WTC11 (cell line): ENCODE results near the gene SYNGR2.

Experiments
- ATF3 ChIP-seq: sonication (generic); formaldehyde crosslinking; conservative IDR thresholded peaks from 2 replicates; pipeline ENCODE4 v1.8.1; 2022; ENCODE audit warnings: mild to moderate bottlenecking, missing genetic modification reagents
- CTCF ChIP-seq: fragments of 200-600 bp; IDR thresholded peaks from 2 replicates; pipeline ENCODE4 v1.8.0; 2022; ENCODE audit warnings: antibody characterized with exemption
- FOXJ3 ChIP-seq: sonication (generic); formaldehyde crosslinking; IDR thresholded peaks from 2 replicates; pipeline ENCODE4 v1.9.0; 2021; ENCODE audit warnings: missing genetic modification reagents, mild to moderate bottlenecking, borderline replicate concordance
- GABPB1 ChIP-seq: sonication (generic); formaldehyde crosslinking; IDR thresholded peaks from 2 replicates; pipeline ENCODE4 v1.8.1; 2023; ENCODE audit warnings: mild to moderate bottlenecking, missing genetic modification reagents
- KAT7 ChIP-seq: sonication (generic); formaldehyde crosslinking; IDR thresholded peaks from 2 replicates; pipeline ENCODE4 v1.8.1; 2023; ENCODE audit warnings: missing genetic modification reagents, mild to moderate bottlenecking, borderline replicate concordance
- PRDM15 ChIP-seq: sonication (generic); formaldehyde crosslinking; IDR thresholded peaks from 2 replicates; pipeline ENCODE4 v1.8.0; 2022; ENCODE audit warnings: missing genetic modification reagents
- RORB ChIP-seq: fragments of 250-450 bp; sonication (Bioruptor Pico); IDR thresholded peaks from 2 replicates; pipeline ENCODE4 v1.9.0; 2021; ENCODE audit warnings: mild to moderate bottlenecking
- TF ChIP-seq, protein P1 (sequence below): sonication (generic); formaldehyde crosslinking; IDR thresholded peaks from 2 replicates; pipeline ENCODE4 v1.8.0; 2023; ENCODE audit warnings: missing genetic modification reagents
- TF ChIP-seq, protein P2 (sequence below): sonication (generic); formaldehyde crosslinking; IDR thresholded peaks from 2 replicates; pipeline ENCODE4 v1.8.0; 2022; ENCODE audit warnings: mild to moderate bottlenecking, missing genetic modification reagents

DNA sequence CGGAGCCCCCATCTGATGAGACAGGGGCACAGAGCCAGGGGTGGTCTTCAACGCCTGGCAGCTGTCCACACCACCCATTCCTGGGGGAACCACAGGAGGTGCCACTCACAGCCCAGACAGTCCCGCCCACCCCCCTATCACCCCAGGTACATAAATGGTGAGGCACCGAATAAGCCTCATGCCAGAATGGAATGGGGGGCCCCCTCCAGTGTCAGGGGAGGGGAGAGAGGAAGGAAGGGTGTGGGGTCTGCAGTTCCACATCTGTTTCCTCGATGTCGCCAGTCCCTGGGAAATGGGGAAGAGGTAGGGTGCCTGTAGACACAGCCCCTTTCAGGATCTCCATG lies 41.5 kb upstream of the SYNGR2 start:
- TF ChIP-seq PRDM15 (CRISPR knock-in tag), result no peak
- no peak for TF ChIP-seq CTCF
- no peak for TF ChIP-seq RORB (CRISPR knock-in tag)
- TF ChIP-seq FOXJ3, result no peak
- TF ChIP-seq GABPB1 (CRISPR knock-in tag), result no peak
- TF ChIP-seq KAT7, result no peak
- TF ChIP-seq, protein P1, sequence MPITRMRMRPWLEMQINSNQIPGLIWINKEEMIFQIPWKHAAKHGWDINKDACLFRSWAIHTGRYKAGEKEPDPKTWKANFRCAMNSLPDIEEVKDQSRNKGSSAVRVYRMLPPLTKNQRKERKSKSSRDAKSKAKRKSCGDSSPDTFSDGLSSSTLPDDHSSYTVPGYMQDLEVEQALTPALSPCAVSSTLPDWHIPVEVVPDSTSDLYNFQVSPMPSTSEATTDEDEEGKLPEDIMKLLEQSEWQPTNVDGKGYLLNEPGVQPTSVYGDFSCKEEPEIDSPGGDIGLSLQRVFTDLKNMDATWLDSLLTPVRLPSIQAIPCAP (CRISPR knock-in tag), result no peak
- TF ChIP-seq, protein P2, sequence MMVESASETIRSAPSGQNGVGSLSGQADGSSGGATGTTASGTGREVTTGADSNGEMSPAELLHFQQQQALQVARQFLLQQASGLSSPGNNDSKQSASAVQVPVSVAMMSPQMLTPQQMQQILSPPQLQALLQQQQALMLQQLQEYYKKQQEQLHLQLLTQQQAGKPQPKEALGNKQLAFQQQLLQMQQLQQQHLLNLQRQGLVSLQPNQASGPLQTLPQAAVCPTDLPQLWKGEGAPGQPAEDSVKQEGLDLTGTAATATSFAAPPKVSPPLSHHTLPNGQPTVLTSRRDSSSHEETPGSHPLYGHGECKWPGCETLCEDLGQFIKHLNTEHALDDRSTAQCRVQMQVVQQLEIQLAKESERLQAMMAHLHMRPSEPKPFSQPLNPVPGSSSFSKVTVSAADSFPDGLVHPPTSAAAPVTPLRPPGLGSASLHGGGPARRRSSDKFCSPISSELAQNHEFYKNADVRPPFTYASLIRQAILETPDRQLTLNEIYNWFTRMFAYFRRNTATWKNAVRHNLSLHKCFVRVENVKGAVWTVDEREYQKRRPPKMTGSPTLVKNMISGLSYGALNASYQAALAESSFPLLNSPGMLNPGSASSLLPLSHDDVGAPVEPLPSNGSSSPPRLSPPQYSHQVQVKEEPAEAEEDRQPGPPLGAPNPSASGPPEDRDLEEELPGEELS (CRISPR knock-in tag), result no peak
- TF ChIP-seq ATF3, result no peak
